EL (cell line): ENCODE measurements around the gene NBDY.

ENCODE experiments used
- DNase-seq: peaks from one replicate; pipeline ENCODE4 v3.0.0-alpha.2; 2016

Gene NBDY

DNA sequence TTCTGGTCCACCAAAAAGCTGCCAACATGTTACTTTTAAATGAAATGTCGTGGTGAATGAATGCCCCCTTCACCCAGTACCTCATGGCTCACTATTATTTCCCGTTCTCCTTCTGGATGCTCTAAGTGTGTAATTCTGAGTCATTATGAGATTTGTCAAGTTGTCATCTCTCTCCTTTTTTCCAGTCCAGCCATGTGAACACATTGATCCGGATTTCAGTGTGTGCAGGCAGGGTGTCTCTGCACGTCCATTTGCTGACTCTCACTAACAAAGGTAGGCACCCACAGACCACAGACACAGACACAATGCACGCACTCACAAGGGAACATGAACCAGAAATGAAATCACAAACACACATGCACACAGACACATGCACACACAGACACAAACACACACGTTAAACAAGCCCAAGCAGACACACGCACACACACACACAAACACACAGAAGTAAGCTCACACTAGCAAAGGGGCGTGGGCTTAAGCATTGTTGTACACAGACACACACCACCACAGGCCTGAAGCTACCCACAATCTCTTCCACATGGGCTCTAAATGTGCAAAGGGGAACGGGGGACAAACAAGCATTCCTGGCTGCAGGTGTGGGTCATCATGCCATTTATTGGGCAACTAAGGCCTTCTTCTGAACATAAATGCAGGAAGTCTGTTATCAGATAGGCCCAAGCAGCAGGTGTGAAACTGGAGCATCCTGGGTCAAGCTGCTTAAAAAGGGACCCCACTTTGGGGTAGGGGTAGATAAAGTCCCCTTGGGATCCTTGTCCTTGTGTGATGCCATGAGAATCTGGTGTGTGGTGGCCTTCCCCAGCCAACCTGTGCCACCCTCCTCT is 58.1 kb downstream of the NBDY start:
- no peak for DNase-seq

- no peak for DNase-seq
Measured at GRCh38 chrX:56787734-56788152, 58.7 kb downstream of the NBDY start.

GRCh38 chrX:56788229-56788628 is 59.2 kb downstream of the NBDY start:
- DNase-seq: no peak

DNA sequence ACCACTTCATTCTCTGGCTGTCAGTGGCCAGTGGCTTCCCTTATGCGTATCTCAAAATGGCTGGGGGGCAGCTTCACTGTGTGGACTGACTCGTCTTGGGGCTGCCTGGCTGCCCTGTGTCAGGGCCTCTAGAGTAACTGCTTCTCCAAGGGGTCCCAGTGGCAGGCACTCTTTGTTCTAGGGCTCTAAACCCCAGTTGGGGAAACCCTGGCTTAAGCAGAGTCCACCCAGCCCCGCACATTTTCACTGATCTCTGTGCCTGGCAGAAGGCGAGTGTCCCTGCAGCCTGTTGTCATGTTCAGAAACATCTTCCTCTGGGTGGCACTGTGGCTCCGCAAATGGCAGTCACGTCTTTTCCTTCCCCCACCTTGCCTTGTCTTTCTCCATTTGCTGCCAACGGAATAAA is 59.7 kb downstream of the NBDY start:
- DNase-seq: no peak

DNA sequence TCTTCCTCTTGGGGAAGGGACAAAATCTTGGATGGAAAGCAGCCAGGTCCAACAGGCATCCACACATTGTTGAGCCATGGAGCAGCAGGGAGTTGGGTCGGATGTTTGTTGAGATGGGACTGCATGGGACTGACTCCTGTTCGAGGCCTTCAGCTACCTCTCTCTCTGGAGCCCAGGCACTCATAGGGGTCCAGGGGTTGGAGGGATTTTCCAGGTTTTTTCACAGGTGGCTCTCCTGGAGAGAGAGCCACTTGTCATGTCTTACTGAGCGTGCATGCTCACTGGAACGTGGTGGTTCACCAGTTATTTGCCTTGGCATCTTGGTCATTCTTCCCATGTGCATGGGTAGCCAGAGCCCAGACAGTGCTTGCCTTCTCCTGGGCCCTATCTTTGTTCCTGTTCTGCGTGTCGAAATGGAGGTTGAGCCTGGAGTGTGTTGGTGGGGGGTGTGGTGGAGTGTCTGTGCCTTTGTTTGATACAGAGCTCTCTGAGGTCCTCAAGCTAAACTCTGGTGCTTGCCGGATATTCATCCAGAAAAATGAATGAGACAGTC is 60.6 kb downstream of the NBDY start:
- no peak for DNase-seq

DNA sequence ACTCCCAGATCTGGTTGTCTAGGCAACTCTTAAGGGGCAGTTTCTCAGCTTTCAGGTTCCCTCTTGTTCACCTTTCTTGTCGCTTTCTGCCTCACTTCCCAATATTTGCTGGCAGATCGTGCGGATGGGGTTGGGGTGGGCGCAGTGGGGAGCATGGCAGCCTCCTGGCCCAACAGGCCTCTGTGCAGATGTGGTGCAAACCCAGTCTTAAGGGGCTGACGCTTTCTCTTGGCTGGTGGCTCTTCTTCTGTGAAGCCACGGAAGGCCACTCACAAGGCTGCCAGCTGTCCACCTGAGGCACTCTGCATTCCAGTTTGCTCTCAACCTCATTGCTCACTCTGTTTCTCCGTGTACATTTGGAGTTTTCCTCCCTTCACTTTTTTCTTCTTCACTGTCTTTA is 61.7 kb downstream of the NBDY start:
- DNase-seq: no peak

GRCh38 chrX:56791456-56791855 is 62.4 kb downstream of the NBDY start:
- DNase-seq: no peak

DNA sequence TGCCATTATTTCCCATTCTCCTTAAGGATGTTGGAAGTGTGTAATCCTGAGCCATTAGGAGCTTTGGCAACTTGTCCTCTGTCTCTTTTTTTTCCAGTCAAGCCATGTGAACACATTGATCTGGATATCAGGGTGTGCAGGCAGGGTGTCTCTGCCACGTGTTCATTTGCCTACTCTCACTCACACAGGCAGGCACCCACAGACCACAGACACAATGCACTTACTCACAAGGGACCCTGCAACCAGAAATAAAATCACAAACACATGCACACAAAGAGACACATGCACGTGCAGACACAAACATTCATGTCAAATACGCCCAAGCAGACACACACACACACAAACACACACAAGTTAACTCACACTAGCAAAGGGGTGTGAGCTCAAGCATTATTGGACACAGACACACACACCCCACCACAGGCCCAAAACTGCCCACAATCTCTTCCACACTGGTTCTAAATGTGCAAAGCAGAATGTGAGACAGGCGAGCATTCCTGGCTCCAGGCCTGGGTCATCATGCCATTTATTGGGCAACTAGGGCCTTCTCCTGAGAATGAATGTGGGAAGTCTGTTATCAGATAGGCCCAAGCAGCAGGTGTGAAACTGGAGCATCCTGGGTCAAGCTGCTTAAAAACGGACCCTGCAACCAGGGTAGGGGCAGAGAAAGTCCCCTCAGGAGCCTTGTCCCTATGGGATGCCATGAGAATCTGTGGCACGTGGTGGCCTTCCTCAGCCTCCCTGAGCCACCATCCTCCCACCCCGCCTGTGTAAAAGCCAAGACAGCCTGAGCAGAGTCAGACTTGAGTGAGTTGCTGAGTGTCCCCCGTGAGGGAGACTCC is 63.4 kb downstream of the NBDY start:
- no peak for DNase-seq

DNA sequence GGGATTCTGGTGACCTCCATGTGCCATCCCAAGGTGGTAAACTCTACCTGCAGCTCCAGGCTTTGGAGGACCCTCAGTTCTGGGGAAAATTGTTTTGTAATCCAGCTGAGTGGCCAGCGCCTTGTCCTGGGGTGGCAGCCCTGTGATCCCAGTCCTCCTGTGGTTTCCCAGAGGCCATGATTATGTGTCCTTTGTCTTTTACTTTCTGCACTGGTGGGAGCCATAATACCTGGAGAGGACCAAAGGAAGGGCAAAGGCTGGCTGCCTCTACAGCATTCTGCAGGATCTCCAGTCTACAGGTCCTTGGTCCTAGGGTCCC is 64.0 kb downstream of the NBDY start:
- DNase-seq: no peak

- DNase-seq: no peak
Measured at GRCh38 chrX:56793521-56794320, 64.7 kb downstream of the NBDY start.

- no peak for DNase-seq
Measured at GRCh38 chrX:56794404-56795230, 65.6 kb downstream of the NBDY start.

DNA sequence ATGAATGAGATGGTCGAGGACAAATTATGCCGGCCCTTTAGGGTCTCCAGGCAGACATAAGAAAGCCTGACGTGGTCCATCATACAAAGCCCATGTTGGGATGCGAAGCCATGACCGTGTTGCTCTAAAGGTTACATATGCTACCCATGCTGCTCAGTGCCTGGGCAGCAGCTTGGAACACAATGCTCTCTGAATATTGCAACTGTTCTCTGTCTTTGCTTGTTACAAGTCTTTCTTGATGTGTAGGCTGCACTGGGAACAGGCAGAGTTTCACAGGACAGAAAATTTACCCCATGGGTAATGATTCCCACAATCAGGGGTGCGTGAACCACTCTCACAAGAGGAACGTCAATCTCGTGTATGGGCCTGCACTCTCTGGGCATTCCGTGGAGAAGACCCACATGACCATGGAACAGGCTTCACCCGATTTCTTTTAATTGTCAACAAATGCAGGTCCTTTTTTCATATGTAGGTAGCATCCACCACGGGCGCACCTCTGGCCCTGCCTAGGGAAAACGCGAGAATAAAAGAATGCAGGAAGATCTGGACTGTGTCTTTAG is 66.3 kb downstream of the NBDY start:
- DNase-seq: no peak

GRCh38 chrX:56796641-56797395 is 67.8 kb downstream of the NBDY start:
- no peak for DNase-seq

DNA sequence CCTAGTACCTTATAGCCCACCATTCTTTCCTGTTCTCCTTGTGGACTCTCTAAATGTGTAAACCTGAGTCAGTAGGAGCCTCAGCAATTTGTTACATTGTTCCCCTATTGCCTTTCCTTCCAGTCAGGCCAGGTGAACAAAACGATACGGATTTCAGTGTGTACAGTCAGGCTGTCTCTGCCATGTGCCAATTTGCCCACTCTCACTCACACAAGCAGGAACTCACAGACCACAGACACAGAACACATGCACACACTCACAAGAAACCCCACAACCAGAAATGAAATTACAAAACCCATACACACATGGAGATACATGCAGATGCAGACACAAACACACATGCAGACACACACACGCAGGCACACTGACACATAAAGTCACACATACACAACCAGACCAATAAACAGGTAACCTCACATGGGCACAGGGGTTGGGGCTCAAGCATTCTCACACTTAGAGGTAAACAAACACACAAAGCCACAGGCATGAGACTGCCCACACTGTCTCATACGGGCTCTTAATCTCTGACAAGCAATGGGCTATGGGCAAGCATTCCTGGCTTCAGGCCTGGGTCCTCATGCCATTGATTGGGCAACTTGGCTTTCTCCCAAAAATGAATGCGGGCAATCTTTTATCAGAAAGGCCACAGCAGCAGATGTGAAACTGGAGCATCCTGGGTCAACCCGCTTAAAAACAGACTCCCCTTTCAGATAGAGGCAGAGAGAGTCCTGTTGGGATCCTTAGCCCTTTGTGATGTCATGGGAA is 68.7 kb downstream of the NBDY start:
- peak; percentile 2 for DNase-seq

GRCh38 chrX:56798339-56798711 is 69.3 kb downstream of the NBDY start:
- DNase-seq: no peak

DNA sequence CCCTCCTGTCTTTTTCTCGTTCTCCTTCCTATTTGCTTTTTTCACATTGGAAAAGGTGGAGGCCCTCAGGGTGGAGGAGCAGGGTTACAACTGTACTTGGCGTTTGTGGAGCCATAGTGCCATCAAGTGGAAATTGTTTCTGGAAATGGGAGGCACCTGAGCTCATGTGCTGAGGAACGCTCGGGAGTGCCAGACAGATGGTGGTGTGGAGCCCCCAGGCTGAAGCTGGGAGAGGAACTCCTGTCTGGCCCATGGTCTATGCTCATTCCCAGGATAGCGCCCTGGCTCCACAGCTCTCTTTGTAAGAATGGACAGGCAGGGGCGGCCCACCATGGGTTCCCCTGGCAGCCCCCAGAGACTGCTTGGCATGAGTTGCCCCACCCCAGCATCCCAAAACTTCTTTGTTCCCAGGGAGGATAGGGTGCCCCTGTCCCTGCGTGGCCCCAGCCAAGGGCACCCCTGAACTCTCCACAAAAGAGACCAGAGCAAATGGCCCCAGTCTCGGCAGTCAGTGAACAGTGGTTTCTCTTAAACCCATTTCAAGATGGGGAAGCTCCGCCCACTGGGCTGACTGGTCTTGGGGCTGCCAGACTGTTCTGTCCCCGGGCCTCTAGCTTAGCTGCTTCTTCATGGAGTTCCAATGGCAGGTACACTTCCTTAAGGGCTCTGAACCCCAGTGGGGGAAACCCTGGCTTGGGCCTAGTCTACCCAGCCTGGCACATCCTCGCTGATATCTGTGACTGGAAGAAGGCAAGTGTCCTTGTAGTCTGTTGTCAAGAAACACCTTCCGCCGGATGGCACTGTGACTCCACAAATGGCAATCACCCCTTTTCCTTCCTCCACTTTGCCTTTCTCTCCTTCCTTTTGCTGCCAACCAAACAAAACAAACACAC is 70.1 kb downstream of the NBDY start:
- DNase-seq: no peak

GRCh38 chrX:56800307-56800706 is 71.3 kb downstream of the NBDY start:
- no peak for DNase-seq

- DNase-seq: no peak
Measured at GRCh38 chrX:56800801-56801200, 71.8 kb downstream of the NBDY start.

- no peak for DNase-seq
Measured at GRCh38 chrX:56802428-56802827, 73.4 kb downstream of the NBDY start.
